ENCODE measurements around the gene EXOC3L2. TPM values are rescaled to one million over a fixed set of nuclear protein-coding genes. Genes with fewer than 3 reads are reported as not detected.
A peak's percentile ranks its signal among the peaks of the same experiment; 100 is the strongest.

The EXOC3L2 gene
- total RNA-seq, 1 donor, result under 0.01 TPM

GRCh38 chr19:45258862-45259261 lies 13.7 kb upstream of the EXOC3L2 start:
- TF ChIP-seq CTCF (IDR thresholded peaks at IDR 0.05; ENCODE audit: insufficient read depth, low read length), result no peak
- no peak overlapping the region for H3K4me3 ChIP-seq (ENCODE audit: low read depth, low read length)
- no peak for DNase-seq (ENCODE audit: low read depth)

- TF ChIP-seq CTCF (IDR thresholded peaks at IDR 0.05; ENCODE audit: insufficient read depth, low read length), result no peak
- DNase-seq (ENCODE audit: low read depth), result no peak
- no peak overlapping the region for H3K4me3 ChIP-seq (ENCODE audit: low read depth, low read length)
These were observed 11.6 kb upstream of the EXOC3L2 start for GRCh38 chr19:45256836-45257235.

- TF ChIP-seq CTCF (IDR thresholded peaks at IDR 0.05; ENCODE audit: insufficient read depth, low read length), result no peak
These were observed 10.5 kb upstream of the EXOC3L2 start for GRCh38 chr19:45255611-45256157.

GRCh38 chr19:45254044-45254531 lies 8.9 kb upstream of the EXOC3L2 start:
- TF ChIP-seq CTCF (IDR thresholded peaks at IDR 0.05; ENCODE audit: insufficient read depth, low read length), result peak; percentile 44
- H3K4me3 ChIP-seq (ENCODE audit: low read depth, low read length), result no peak overlapping the region
- no peak for DNase-seq (ENCODE audit: low read depth)

More at GRCh38 chr19:45255611-45256157, 10.5 kb upstream of the EXOC3L2 start:
- no peak for DNase-seq (ENCODE audit: low read depth)
- no peak overlapping the region for H3K4me3 ChIP-seq (ENCODE audit: low read depth, low read length)

GRCh38 chr19:45253396-45254027 lies 8.3 kb upstream of the EXOC3L2 start:
- TF ChIP-seq CTCF (IDR thresholded peaks at IDR 0.05; ENCODE audit: insufficient read depth, low read length), result no peak
- peak overlapping the region; percentile 81 for H3K4me3 ChIP-seq (ENCODE audit: low read depth, low read length)
- peak; percentile 16 for DNase-seq (ENCODE audit: low read depth)

- TF ChIP-seq CTCF (IDR thresholded peaks at IDR 0.05; ENCODE audit: insufficient read depth, low read length), result no peak
- DNase-seq (ENCODE audit: low read depth), result peak; percentile 11
- H3K4me3 ChIP-seq (ENCODE audit: low read depth, low read length), result peak overlapping the region; percentile 81
These were observed 6.5 kb upstream of the EXOC3L2 start for GRCh38 chr19:45251452-45252354.
